ENCODE data around the gene STX5.

DNA sequence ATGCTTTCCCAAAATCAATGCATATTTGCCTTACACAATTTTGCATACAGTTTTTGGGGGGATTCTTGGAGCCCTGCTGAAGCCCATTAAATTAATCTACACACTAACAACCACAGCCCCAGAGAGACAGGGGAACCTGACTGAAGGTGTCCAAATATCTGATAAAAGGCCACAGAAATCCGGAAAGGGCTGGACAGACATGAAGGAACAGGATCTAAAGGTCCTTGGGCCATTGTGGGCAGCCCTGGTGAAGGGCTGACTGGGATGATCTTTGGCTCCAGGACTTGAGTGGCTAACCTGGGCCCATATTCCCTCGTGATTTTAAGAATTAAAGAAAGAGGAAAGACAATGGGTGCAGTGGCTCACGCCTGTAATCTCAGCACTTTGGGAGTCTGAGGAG is 14.3 kb upstream of the STX5 start:
- no peak for TF ChIP-seq POLR2A (IDR thresholded peaks at IDR 0.05)
- TF ChIP-seq, protein P1, sequence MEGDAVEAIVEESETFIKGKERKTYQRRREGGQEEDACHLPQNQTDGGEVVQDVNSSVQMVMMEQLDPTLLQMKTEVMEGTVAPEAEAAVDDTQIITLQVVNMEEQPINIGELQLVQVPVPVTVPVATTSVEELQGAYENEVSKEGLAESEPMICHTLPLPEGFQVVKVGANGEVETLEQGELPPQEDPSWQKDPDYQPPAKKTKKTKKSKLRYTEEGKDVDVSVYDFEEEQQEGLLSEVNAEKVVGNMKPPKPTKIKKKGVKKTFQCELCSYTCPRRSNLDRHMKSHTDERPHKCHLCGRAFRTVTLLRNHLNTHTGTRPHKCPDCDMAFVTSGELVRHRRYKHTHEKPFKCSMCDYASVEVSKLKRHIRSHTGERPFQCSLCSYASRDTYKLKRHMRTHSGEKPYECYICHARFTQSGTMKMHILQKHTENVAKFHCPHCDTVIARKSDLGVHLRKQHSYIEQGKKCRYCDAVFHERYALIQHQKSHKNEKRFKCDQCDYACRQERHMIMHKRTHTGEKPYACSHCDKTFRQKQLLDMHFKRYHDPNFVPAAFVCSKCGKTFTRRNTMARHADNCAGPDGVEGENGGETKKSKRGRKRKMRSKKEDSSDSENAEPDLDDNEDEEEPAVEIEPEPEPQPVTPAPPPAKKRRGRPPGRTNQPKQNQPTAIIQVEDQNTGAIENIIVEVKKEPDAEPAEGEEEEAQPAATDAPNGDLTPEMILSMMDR (IDR thresholded peaks at IDR 0.05) = no peak

Data from Peyer's patch (tissue), 4 donors.